ENCODE results near the gene LAYN. TPM values are rescaled to one million over a fixed set of nuclear protein-coding genes. Genes with fewer than 3 reads are reported as not detected.

LAYN gene
- total RNA-seq, 1 experiment from 2014 or later: 0.79 TPM

DNA sequence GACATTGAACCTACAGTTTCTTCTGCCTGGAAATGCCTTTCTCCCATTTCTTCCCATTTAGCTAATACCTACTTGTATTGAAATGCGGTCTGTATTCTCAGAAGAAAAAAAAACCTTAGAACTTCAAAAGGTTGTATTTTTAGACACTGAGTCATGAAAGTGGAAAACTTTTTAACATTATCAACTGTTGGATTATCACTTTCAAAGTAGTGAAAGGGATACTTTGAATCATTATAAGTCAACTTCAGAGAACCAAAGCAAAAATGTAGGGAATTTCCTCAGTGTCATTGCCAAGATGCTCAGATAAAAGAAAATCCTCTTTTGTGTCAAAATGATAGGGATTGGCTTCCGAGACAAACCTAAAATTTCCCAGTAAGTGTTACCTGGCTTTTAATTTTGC is 19.4 kb upstream of the LAYN start:
- Histone ChIP-seq H3K27me3 (replicated peaks; ENCODE audit: control insufficient read depth, insufficient read depth, low read length) (no peaks in the 10 kb centered on the region), H3K9me3 (no peaks in the 10 kb centered on the region), H3K4me1 (peaks cover 36% of the 10 kb centered on the region), H3K4me3 (ENCODE audit: low read depth, low read length) (no peak overlapping the region), H3K36me3 (ENCODE audit: control insufficient read depth, insufficient read depth, low read length) (no peaks in the 10 kb centered on the region)
- no peak overlapping the region for H3K4me3 Mint-ChIP-seq (ENCODE audit: unreplicated experiment)
- ChIA-PET POLR2A (no interaction called here), CTCF (no interaction called here)
- no peaks in the 10 kb centered on the region for H3K36me3 Mint-ChIP-seq (ENCODE audit: insufficient read depth, unreplicated experiment)
- H3K9me3 Mint-ChIP-seq (ENCODE audit: unreplicated experiment): no peaks in the 10 kb centered on the region
- H3K27me3 Mint-ChIP-seq (ENCODE audit: insufficient read depth, unreplicated experiment): no peaks in the 10 kb centered on the region
- no peak for DNase-seq
- H3K4me1 Mint-ChIP-seq (ENCODE audit: low read depth, unreplicated experiment): peaks cover 6% of the 10 kb centered on the region
- BruUV-seq (replicated peaks): no TSS peak
- no peak overlapping the region for H3K27ac Mint-ChIP-seq (ENCODE audit: unreplicated experiment)
- intact Hi-C loops (cut with micrococcal nuclease; ENCODE audit: unreplicated experiment): loop anchor here (2.0 kb wide), 1 partner anchor 66 kb away; no protein-coding TSS in a partner anchor
- TF ChIP-seq, protein P1, sequence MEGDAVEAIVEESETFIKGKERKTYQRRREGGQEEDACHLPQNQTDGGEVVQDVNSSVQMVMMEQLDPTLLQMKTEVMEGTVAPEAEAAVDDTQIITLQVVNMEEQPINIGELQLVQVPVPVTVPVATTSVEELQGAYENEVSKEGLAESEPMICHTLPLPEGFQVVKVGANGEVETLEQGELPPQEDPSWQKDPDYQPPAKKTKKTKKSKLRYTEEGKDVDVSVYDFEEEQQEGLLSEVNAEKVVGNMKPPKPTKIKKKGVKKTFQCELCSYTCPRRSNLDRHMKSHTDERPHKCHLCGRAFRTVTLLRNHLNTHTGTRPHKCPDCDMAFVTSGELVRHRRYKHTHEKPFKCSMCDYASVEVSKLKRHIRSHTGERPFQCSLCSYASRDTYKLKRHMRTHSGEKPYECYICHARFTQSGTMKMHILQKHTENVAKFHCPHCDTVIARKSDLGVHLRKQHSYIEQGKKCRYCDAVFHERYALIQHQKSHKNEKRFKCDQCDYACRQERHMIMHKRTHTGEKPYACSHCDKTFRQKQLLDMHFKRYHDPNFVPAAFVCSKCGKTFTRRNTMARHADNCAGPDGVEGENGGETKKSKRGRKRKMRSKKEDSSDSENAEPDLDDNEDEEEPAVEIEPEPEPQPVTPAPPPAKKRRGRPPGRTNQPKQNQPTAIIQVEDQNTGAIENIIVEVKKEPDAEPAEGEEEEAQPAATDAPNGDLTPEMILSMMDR (IDR thresholded peaks at IDR 0.05; ENCODE audit: insufficient read depth in 1 of 2, low read depth in 1 of 2, low read length in 1 of 2, severe bottlenecking in 1 of 2, unreplicated experiment in 1 of 2): no peak

DNA sequence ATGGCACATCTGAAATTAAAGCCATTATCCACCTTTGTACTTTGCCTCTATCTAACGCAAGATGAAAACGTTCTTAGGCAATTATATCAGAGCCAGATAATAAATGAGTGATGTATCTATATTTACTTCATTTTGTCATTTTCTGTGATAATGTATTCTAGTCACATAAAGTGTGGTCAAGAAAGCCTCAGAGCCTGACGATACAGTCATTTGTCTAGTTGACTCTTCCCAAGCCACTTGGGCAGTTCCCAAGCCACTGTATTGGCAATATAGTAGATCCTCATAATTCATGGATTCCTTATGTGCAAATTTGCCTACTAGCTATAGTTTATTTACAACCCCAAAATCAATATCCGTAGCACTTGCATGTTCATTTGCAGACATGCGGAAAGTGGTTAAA is 18.1 kb upstream of the LAYN start:
- ChIA-PET POLR2A (no interaction called here), CTCF (no interaction called here)
- TF ChIP-seq, protein P1 (IDR thresholded peaks at IDR 0.05; ENCODE audit: insufficient read depth in 1 of 2, low read depth in 1 of 2, low read length in 1 of 2, severe bottlenecking in 1 of 2, unreplicated experiment in 1 of 2): no peak
- Histone ChIP-seq H3K4me1 (peaks cover 33% of the 10 kb centered on the region), H3K36me3 (ENCODE audit: control insufficient read depth, insufficient read depth, low read length) (no peaks in the 10 kb centered on the region), H3K27me3 (replicated peaks; ENCODE audit: control insufficient read depth, insufficient read depth, low read length) (no peaks in the 10 kb centered on the region), H3K4me3 (ENCODE audit: low read depth, low read length) (no peak overlapping the region), H3K9me3 (no peaks in the 10 kb centered on the region)
- no peaks in the 10 kb centered on the region for H3K9me3 Mint-ChIP-seq (ENCODE audit: unreplicated experiment)
- H3K4me3 Mint-ChIP-seq (ENCODE audit: unreplicated experiment): no peak overlapping the region
- no peaks in the 10 kb centered on the region for H3K27me3 Mint-ChIP-seq (ENCODE audit: insufficient read depth, unreplicated experiment)
- no peak for DNase-seq
- H3K27ac Mint-ChIP-seq (ENCODE audit: unreplicated experiment): no peak overlapping the region
- intact Hi-C loops (cut with micrococcal nuclease; ENCODE audit: unreplicated experiment): no loop called here
- H3K4me1 Mint-ChIP-seq (ENCODE audit: low read depth, unreplicated experiment): peaks cover 11% of the 10 kb centered on the region
- no peaks in the 10 kb centered on the region for H3K36me3 Mint-ChIP-seq (ENCODE audit: insufficient read depth, unreplicated experiment)
- BruUV-seq (replicated peaks): no TSS peak

DNA sequence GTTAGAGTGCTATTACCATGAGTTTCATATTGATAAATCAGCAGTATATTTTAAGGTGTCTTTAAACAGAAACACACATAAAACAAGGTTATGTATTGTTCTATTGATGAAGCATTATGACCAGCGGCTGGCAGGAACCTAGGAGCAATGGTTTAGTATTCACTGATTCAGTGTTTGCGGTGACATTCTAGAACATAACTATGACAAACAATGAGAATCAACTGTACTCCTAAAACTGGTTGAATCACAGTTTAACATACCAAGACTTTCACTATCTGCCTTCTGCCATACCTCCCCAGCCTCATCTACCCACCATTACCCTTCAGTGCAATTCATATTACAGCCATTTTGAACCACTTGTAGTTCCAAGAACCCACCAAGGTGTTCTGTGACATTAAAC is 17.2 kb upstream of the LAYN start:
- TF ChIP-seq, protein P1 (IDR thresholded peaks at IDR 0.05; ENCODE audit: insufficient read depth in 1 of 2, low read depth in 1 of 2, low read length in 1 of 2, severe bottlenecking in 1 of 2, unreplicated experiment in 1 of 2): no peak
- Mint-ChIP-seq H3K27me3 (ENCODE audit: insufficient read depth, unreplicated experiment) (no peaks in the 10 kb centered on the region), H3K4me1 (ENCODE audit: low read depth, unreplicated experiment) (peaks cover 11% of the 10 kb centered on the region), H3K9me3 (ENCODE audit: unreplicated experiment) (no peaks in the 10 kb centered on the region), H3K4me3 (ENCODE audit: unreplicated experiment) (no peak overlapping the region), H3K36me3 (ENCODE audit: insufficient read depth, unreplicated experiment) (no peaks in the 10 kb centered on the region), H3K27ac (ENCODE audit: unreplicated experiment) (no peak overlapping the region)
- Histone ChIP-seq H3K4me1 (peaks cover 27% of the 10 kb centered on the region), H3K36me3 (ENCODE audit: control insufficient read depth, insufficient read depth, low read length) (no peaks in the 10 kb centered on the region), H3K27me3 (replicated peaks; ENCODE audit: control insufficient read depth, insufficient read depth, low read length) (no peaks in the 10 kb centered on the region), H3K9me3 (no peaks in the 10 kb centered on the region), H3K4me3 (ENCODE audit: low read depth, low read length) (no peak overlapping the region)
- intact Hi-C loops (cut with micrococcal nuclease; ENCODE audit: unreplicated experiment): no loop called here
- CTCF ChIA-PET: no interaction called here
- no TSS peak for BruUV-seq (replicated peaks)
- POLR2A ChIA-PET: no interaction called here
- DNase-seq: no peak

Measured in Caco-2 (cell line).